DOHH2 (cell line): Measurements from ENCODE around the gene KDM4C.

ENCODE experiments used
- H3F3A ChIP-seq: fragments of 200-600 bp; sonication (generic), shearing (Covaris generic); 2 replicates; pipeline ENCODE4 v1.6.0; 2016; ENCODE audit warnings: antibody characterized with exemption, mild to moderate bottlenecking; ENCODE audit not compliant: control insufficient read depth, insufficient read depth
- H3K27ac ChIP-seq: fragments of 200-600 bp; sonication (generic); 2 replicates; pipeline ENCODE4 v1.5.1; 2014; ENCODE audit warnings: low read depth, mild to moderate bottlenecking, low read length, moderate library complexity
- H3K27me3 ChIP-seq: fragments of 200-600 bp; sonication (generic); 2 replicates; pipeline ENCODE4 v1.6.1; 2014; ENCODE audit warnings: mild to moderate bottlenecking, low read length, mixed read lengths; ENCODE audit not compliant: control insufficient read depth
- H3K36me3 ChIP-seq: fragments of 200-600 bp; sonication (generic); 2 replicates; pipeline ENCODE4 v1.6.1; 2014; ENCODE audit warnings: mild to moderate bottlenecking, low read length, moderate library complexity, mixed read lengths; ENCODE audit not compliant: control insufficient read depth
- H3K4me1 ChIP-seq: fragments of 200-600 bp; sonication (generic); 2 replicates; pipeline ENCODE4 v1.6.1; 2014; ENCODE audit warnings: mild to moderate bottlenecking, low read length, mixed read lengths; ENCODE audit not compliant: control insufficient read depth
- H3K4me2 ChIP-seq: fragments of 200-600 bp; sonication (generic); 2 replicates; pipeline ENCODE4 v1.6.0; 2014; ENCODE audit warnings: mild to moderate bottlenecking, low read length, moderate library complexity
- H3K4me3 ChIP-seq: fragments of 200-600 bp; sonication (generic); 2 replicates; pipeline ENCODE4 v1.5.1; 2014; ENCODE audit warnings: mild to moderate bottlenecking, low read length, mixed read lengths
- H3K79me2 ChIP-seq: fragments of 200-600 bp; sonication (generic); 2 replicates; pipeline ENCODE4 v1.6.1; 2014; ENCODE audit warnings: mild to moderate bottlenecking, low read length, mixed read lengths; ENCODE audit not compliant: control insufficient read depth
- H3K9me2 ChIP-seq: fragments of 200-600 bp; sonication (generic); replicated peaks from 2 replicates; pipeline ENCODE4 v1.6.1; 2014; ENCODE audit warnings: mild to moderate bottlenecking, low read length, mixed read lengths; ENCODE audit not compliant: control insufficient read depth
- H3K9me3 ChIP-seq: fragments of 200-600 bp; sonication (generic); 2 replicates; pipeline ENCODE4 v1.6.1; 2014; ENCODE audit warnings: antibody characterized with exemption, low read length, mixed read lengths; ENCODE audit not compliant: control insufficient read depth, insufficient read depth
- H4K20me1 ChIP-seq: fragments of 200-600 bp; sonication (generic); 2 replicates; pipeline ENCODE4 v1.6.0; 2014; ENCODE audit warnings: low read depth, mild to moderate bottlenecking, antibody characterized with exemption, low read length, moderate library complexity; ENCODE audit not compliant: control insufficient read depth, insufficient read depth
- EZH2phosphoT487 ChIP-seq: fragments of 200-600 bp; sonication (generic); IDR thresholded peaks from 2 replicates; pipeline ENCODE4 v1.6.1; 2017; ENCODE audit warnings: borderline replicate concordance, mild to moderate bottlenecking, antibody characterized with exemption, low read length, moderate library complexity, mixed read lengths
- TF ChIP-seq, protein P1 (sequence below): fragments of 200-600 bp; sonication (generic); IDR thresholded peaks from one replicate; pipeline ENCODE4 v1.5.1; 2014; ENCODE audit warnings: antibody characterized with exemption, mild to moderate bottlenecking, low read depth, low read length; ENCODE audit not compliant: poor library complexity, severe bottlenecking

KDM4C gene

DNA sequence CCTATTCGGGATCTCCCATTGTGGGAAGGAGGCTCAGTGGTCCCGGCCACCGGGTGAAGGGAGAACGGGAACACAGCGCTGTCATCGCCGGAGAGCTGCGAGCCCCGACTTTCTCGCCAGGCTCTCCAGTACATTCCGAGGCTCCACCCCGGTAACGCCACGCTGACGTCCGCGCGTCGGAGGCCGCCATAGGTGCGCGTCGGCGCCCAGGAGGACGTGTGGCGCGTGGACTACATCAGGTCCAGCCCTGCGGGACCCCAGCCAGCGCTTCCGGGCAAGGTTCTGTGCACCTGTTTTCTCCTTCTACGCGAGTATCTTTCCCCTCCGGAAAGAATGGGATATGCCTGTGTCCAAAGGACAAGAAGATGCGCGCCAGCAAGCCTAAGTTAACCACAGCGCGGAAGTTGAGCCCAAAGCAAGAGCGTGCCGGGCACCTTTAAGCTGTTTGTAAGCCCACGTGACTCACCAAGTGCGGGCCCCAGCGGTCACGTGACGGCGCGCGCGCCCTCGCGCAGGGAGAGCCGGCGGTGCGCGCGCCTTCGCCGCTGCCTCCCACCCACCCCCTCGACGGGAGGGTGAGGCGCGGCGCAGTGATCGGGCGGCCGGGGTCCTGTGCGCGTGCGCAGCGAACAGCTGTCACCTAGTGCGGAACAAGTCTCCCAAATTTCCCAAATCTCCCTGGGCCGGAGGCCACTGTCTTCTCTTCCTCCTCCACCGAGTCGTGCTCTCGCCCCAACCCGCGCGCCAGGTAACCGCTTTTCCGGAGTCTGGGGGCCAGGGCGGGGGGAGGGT is at the start of gene KDM4C:
TSS of gene KDM4C (plus strand) at position 518 of the 792 bp plus-strand sequence. CDS start 35,016 bp downstream, outside the sequence.
- peak within 1 kb of the TSS; percentile 75 for H3K27ac ChIP-seq
- H3K4me2 ChIP-seq, result peak within 1 kb of the TSS; percentile 74
- no peaks in the 10 kb centered on the region for H4K20me1 ChIP-seq
- peak within 1 kb of the TSS; percentile 92 for H3K4me3 ChIP-seq
- no peaks in the 10 kb centered on the region for H3K9me3 ChIP-seq
- H3K4me1 ChIP-seq, result peaks cover 24% of the 10 kb centered on the region
- peaks cover 44% of the 10 kb centered on the region for H3K79me2 ChIP-seq
- H3K9me2 ChIP-seq, result no peaks in the 10 kb centered on the region
- TF ChIP-seq, protein P1, sequence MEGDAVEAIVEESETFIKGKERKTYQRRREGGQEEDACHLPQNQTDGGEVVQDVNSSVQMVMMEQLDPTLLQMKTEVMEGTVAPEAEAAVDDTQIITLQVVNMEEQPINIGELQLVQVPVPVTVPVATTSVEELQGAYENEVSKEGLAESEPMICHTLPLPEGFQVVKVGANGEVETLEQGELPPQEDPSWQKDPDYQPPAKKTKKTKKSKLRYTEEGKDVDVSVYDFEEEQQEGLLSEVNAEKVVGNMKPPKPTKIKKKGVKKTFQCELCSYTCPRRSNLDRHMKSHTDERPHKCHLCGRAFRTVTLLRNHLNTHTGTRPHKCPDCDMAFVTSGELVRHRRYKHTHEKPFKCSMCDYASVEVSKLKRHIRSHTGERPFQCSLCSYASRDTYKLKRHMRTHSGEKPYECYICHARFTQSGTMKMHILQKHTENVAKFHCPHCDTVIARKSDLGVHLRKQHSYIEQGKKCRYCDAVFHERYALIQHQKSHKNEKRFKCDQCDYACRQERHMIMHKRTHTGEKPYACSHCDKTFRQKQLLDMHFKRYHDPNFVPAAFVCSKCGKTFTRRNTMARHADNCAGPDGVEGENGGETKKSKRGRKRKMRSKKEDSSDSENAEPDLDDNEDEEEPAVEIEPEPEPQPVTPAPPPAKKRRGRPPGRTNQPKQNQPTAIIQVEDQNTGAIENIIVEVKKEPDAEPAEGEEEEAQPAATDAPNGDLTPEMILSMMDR, result no peak
- TF ChIP-seq EZH2phosphoT487, result no peak
- H3K27me3 ChIP-seq, result no peaks in the 10 kb centered on the region
- H3K36me3 ChIP-seq, result peaks cover 5% of the 10 kb centered on the region; the same call in 1 of the 2 replicates
- peaks cover 3% of the 10 kb centered on the region; the same call in 1 of the 2 replicates for H3F3A ChIP-seq

GRCh38 chr9:6708732-6709131 is 49.0 kb upstream of the KDM4C start:
- Histone ChIP-seq H3K4me1 (peaks cover 7% of the 10 kb centered on the region), H3K9me3 (no peaks in the 10 kb centered on the region), H3K9me2 (no peaks in the 10 kb centered on the region), H3K27ac (no peak overlapping the region), H3K27me3 (no peaks in the 10 kb centered on the region), H3K4me2 (no peak overlapping the region), H3K79me2 (no peaks in the 10 kb centered on the region; the same call in 1 of the 2 replicates), H3K36me3 (no peaks in the 10 kb centered on the region), H3K4me3 (no peak overlapping the region), H3F3A (no peaks in the 10 kb centered on the region), H4K20me1 (no peaks in the 10 kb centered on the region)
- no peak for TF ChIP-seq EZH2phosphoT487
- TF ChIP-seq, protein P1, result no peak

DNA sequence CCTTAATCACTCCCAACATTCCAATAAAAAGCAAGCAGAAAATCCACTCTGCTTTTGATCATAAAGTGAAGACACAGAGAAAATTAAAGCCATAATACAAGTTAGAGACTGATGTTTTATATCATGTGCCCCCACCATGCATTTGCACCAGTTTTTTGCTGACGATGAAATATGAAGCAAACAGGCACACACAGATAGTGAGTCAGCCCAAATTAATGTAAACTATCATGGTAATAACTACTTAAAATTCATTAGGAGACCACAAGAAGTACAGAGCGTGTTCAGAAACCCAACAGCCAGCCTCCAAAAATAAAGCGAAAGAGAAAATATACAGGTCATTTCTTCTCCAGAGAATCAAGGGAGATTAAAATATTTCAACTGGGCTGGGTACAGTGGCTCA is 46.4 kb upstream of the KDM4C start:
- Histone ChIP-seq H3F3A (peaks cover 8% of the 10 kb centered on the region), H3K9me2 (no peaks in the 10 kb centered on the region), H3K27ac (no peak overlapping the region), H3K4me2 (no peak overlapping the region), H3K27me3 (no peaks in the 10 kb centered on the region), H3K4me1 (peaks cover 20% of the 10 kb centered on the region), H3K79me2 (peaks cover 9% of the 10 kb centered on the region), H3K4me3 (no peak overlapping the region), H4K20me1 (no peaks in the 10 kb centered on the region), H3K36me3 (no peaks in the 10 kb centered on the region), H3K9me3 (no peaks in the 10 kb centered on the region)
- no peak for TF ChIP-seq EZH2phosphoT487
- TF ChIP-seq, protein P1, result no peak
